Smooth muscle cell of the brain vasculature (primary cell): ENCODE measurements around the gene MYH6.
"Not testable (repeated sequence)": the region's sequence is repeated elsewhere in the genome, so short reads cannot be mapped to it uniquely, and the experiment has no call there.

ENCODE experiments used
- DNase-seq: peaks from one replicate; pipeline ENCODE4 v3.0.0-alpha.2; 2012; ENCODE audit warnings: low read depth, low spot score

MYH6 gene

DNA sequence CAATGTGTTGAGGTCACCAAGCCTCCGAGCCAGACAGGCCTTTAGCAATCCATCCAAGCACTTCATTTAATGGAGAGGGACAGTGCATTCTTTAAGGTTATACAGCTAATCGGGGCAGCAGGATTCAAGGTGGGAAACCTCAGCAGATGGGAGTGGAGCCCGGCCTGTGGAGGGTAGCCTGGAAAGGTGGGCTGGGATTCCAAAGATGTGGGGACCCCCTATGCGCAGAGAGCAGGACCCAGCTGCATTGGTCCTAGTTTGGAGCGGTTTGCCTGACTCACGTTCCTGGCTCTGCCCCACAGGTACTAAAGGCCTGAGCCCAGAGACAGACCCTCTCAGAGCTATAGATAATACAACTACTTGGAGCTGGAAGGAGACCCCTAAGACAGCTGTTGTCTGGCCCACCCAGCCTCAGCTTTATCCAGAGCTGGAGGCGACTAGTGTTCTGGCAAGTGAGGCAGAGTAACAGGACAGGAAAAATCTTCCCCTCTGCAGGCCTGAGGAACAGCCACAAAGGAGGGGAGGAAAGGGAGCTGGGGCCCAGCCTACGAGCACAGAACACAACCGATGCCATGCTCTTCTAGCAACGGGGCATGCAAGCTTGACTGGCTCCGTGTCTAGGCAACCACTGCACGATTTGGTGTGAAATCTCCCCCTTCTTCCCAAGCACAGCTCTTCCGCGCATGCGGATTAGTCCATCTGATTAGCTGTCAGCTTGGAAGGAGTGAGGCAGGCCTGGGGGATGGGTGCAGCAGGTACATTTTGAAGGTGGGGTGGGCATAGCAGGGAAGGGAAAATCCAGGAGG lies 28.5 kb upstream of the MYH6 start:
- no peak for DNase-seq

DNA sequence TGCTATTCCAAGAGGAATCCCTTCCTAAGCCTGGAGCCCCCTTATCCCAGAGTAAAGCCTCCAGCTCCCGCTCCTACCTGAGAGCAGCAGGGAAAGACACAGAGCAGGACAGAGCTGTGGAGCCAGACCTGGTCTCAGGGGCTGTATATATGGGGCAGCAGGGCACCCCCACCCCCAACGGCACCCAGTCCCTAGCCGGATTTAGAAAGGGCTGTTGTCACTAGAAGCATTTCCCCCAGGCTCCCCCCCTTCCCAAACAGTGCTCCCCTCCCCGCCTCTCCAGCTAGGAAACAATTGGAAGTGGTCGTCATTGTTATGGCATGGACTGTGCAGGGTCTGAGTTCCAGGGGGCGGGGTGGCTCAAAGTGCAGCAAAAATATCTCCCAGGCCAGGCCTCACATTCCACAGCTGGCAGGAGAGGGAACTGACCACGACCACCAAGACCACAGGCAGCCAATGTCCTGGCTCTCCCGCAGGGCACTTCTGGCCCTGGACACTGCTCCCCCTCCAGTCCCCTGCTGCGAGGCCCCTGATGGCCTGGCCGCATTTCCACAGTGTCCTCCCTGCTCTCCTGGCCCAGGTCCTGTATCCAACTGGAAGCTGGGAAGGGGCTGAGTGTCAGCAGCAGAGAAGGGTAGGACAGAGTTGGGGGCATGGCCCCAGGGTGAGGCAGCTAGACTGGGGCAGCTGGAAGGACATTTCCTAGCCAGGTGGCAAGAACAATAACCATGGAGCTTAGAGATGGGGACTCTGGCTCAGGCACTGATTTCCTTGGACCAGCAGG lies 27.7 kb upstream of the MYH6 start, which contains the start of gene MYH7:
MYH7 (minus strand) TSS at position 118 of the 784 bp plus-strand sequence. CDS start 1,928 bp downstream, outside the sequence.
- no peak for DNase-seq

- no peak for DNase-seq
Observed at GRCh38 chr14:23434488-23435222, 26.6 kb upstream of the MYH6 start.

GRCh38 chr14:23433457-23433856 lies 25.4 kb upstream of the MYH6 start:
- no peak for DNase-seq

- no peak for DNase-seq
Observed at GRCh38 chr14:23432946-23433345, 24.9 kb upstream of the MYH6 start.

DNA sequence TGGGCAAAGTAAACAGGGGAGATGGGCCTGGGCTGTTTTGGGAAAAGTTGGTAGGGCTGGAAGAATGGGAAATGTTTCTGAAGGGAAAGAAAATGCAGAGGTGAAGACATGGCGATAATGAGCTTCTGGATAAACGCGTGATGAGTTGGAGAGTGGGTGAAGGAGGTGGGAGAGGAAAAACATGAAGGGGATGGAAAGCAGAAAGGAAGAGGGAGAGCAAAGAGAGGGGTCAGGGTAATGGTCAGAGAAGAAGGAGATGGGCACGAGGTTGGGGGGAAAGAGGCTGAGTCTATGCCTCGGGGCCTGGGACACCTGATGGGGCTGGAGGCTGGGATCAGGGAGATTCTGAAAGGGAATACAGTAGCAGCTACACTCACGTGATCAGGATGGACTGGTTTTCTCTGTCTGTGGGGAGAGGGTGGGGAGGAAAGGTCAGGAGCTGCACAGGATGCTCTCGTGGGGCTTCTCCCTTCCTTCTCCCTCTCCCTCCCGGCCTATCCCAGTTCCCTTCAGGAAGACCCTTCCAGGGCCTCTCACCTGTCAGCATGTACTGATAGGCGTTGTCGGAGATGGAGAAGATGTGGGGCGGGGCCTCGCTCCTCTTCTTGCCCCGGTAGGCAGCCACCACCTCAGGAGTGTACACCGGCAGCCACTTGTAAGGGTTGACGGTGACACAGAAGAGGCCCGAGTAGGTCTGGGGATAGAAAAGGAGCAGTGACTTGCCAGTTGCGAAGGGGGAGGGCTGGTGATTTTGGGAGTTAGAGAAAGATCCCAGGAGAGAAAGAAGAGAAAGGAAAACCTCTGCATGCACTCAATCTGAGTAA lies 24.2 kb upstream of the MYH6 start:
- DNase-seq, result no peak

- DNase-seq, result no peak
Observed at GRCh38 chr14:23431486-23431885, 23.4 kb upstream of the MYH6 start.

- no peak for DNase-seq
Observed at GRCh38 chr14:23430723-23431085, 22.6 kb upstream of the MYH6 start.

- no peak for DNase-seq
Observed at GRCh38 chr14:23430016-23430722, 22.1 kb upstream of the MYH6 start.

GRCh38 chr14:23428686-23429495 lies 20.8 kb upstream of the MYH6 start:
- no peak for DNase-seq

GRCh38 chr14:23425798-23426197 lies 17.7 kb upstream of the MYH6 start:
- DNase-seq, result not testable (repeated sequence)

- no peak for DNase-seq
Observed at GRCh38 chr14:23425169-23425568, 17.1 kb upstream of the MYH6 start.

DNA sequence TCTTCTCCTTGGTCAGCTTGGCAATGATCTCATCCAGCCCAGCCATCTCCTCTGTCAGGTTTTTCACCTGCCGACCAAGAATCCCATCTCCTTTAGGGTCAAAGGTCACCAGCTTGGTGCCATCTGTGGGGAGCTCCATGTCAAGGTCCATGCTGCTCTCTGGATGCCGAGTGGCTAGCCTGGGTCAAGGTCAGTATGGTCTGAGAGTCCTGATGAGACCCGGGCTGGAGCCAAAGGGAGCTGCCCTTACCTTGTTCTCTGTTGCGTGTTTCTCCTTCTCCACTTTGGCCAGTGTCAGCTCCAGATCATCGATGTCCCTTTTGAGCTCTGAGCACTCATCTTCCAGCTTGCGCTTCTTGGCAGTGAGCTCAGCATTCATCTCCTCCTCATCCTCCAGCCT lies 15.6 kb upstream of the MYH6 start:
- DNase-seq, result no peak

GRCh38 chr14:23421594-23421993 lies 13.5 kb upstream of the MYH6 start:
- no peak for DNase-seq

DNA sequence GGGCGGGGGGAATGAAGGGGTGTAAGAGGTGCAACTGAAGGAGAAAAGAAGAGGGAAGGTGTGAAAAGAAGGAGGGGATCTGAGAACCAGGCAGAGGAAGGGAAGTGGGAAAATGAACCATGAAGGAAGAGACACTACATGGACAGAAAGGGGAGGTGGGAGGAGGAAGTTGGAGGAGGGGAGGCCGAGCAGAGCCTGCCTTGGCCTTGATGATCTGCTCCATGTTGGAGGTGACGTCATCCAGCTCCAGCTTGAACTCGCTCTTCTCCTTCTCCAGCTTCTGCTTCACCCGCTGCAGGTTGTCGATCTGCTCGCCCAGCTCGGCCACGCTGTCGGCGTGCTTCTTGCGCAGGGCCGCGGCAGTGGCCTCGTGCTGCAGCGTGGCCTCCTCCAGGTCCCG lies 11.6 kb upstream of the MYH6 start:
- DNase-seq, result not testable (repeated sequence)

DNA sequence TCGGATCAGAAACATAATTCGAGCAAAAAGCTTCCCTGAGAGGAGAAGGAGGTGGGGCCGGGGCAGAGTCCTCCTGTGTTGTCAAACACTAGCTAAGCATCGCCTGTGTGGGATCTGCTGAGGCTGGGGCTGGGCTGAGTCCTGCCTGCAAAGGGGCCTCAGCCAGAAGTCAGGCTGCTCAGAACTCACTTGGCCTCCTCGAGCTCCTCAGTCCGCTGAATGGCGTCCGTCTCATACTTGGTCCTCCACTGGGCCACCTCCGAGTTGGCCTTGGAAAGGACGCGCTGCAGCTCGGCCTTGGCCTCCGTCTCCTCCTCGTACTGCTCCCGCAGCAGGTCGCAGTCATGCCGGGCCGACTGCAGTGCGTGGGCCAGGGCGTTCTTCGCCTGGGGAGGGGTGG lies 9.9 kb upstream of the MYH6 start:
- no peak for DNase-seq

GRCh38 chr14:23417269-23417668 lies 9.2 kb upstream of the MYH6 start:
- DNase-seq, result not testable (repeated sequence)

- DNase-seq, result no peak
Observed at GRCh38 chr14:23416801-23417200, 8.7 kb upstream of the MYH6 start.

DNA sequence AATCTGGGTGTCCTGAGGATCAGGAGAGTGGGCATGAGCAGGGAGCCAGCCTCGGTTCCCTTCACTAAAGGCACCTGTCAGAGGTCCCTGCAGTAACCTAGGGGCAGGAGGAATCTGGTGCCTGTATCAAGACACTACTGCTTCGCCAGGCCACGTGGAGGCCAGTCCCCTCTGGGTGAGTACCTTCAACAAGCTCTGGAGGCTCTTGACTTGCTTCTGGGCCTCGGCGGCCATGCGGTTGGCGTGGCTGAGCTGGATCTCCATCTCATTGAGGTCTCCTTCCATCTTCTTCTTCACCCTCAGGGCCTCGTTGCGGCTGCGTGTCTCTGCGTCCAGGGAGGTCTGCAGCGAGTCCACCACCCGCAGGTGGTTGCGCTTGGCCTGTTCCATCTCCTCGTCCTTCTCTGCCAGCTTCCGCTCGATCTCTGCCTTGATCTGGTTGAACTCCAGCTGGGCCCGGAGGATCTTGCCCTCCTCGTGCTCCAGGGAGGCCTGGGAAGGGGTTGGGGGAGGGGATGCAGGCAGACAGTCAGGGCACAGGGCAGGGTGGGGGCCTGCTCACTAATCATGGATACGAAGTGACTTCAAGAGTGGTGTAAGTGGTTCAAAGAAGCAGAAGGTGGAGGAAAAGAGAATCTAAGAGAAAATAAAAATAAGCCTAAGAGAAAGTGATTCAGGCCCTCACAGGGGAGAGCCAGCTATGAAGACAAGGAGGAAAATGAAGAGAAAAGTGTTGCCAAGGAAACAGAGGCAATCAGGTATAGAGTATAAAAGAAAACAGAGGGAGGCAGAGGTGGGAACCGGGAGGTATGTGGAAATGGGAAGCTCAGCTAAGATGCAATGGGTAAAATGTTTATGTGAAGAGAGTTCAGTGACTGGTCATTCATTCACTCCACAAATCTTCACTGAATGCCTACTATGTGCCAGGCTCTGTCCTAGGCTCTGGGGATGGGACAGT lies 8.0 kb upstream of the MYH6 start:
- no peak for DNase-seq
